ENCODE measurements around the gene TRIM17.

TRIM17 gene

GRCh38 chr1:228376262-228376628 lies 40.4 kb downstream of the TRIM17 start:
- peak; percentile 40 for DNase-seq (ENCODE audit: low read depth)
- no peak for TF ChIP-seq MAX (IDR thresholded peaks at IDR 0.05; ENCODE audit: low read depth, low read length)
- no peak for TF ChIP-seq POLR2A (IDR thresholded peaks at IDR 0.05; ENCODE audit: extremely low read depth, insufficient read length)
- no peak for TF ChIP-seq CTCF (IDR thresholded peaks at IDR 0.05; ENCODE audit: low read depth, low read length)
- no peak for TF ChIP-seq MYC (IDR thresholded peaks at IDR 0.05; ENCODE audit: low read depth, low read length)
- no peak overlapping the region for H3K4me3 ChIP-seq (ENCODE audit: low read depth, low read length)

GRCh38 chr1:228375578-228376261 lies 40.9 kb downstream of the TRIM17 start:
- H3K4me3 ChIP-seq (ENCODE audit: low read depth, low read length), result no peak overlapping the region
- no peak for DNase-seq (ENCODE audit: low read depth)
- TF ChIP-seq MYC (IDR thresholded peaks at IDR 0.05; ENCODE audit: low read depth, low read length) (no peak), CTCF (IDR thresholded peaks at IDR 0.05; ENCODE audit: low read depth, low read length) (no peak), POLR2A (IDR thresholded peaks at IDR 0.05; ENCODE audit: extremely low read depth, insufficient read length) (no peak), MAX (IDR thresholded peaks at IDR 0.05; ENCODE audit: low read depth, low read length) (no peak)

GRCh38 chr1:228374711-228375577 lies 41.7 kb downstream of the TRIM17 start:
- no peak for TF ChIP-seq MYC (IDR thresholded peaks at IDR 0.05; ENCODE audit: low read depth, low read length)
- no peak for DNase-seq (ENCODE audit: low read depth)

GRCh38 chr1:228373681-228374571 lies 42.7 kb downstream of the TRIM17 start:
- no peak for DNase-seq (ENCODE audit: low read depth)
- H3K4me3 ChIP-seq (ENCODE audit: low read depth, low read length), result no peak overlapping the region
- TF ChIP-seq POLR2A (IDR thresholded peaks at IDR 0.05; ENCODE audit: extremely low read depth, insufficient read length) (no peak), MAX (IDR thresholded peaks at IDR 0.05; ENCODE audit: low read depth, low read length) (no peak), MYC (IDR thresholded peaks at IDR 0.05; ENCODE audit: low read depth, low read length) (no peak), CTCF (IDR thresholded peaks at IDR 0.05; ENCODE audit: low read depth, low read length) (no peak)

More at GRCh38 chr1:228374711-228375577, 41.7 kb downstream of the TRIM17 start:
- no peak overlapping the region for H3K4me3 ChIP-seq (ENCODE audit: low read depth, low read length)

- TF ChIP-seq CTCF (IDR thresholded peaks at IDR 0.05; ENCODE audit: low read depth, low read length), result no peak
- no peak for TF ChIP-seq POLR2A (IDR thresholded peaks at IDR 0.05; ENCODE audit: extremely low read depth, insufficient read length)
- TF ChIP-seq MAX (IDR thresholded peaks at IDR 0.05; ENCODE audit: low read depth, low read length), result no peak
- TF ChIP-seq MYC (IDR thresholded peaks at IDR 0.05; ENCODE audit: low read depth, low read length), result no peak
- H3K4me3 ChIP-seq (ENCODE audit: low read depth, low read length), result no peak overlapping the region
- no peak for DNase-seq (ENCODE audit: low read depth)
Measured at GRCh38 chr1:228373004-228373680, 43.5 kb downstream of the TRIM17 start.

Measured in NB4 (cell line).